Right lobe of liver (tissue), 6 donors: ENCODE data around the gene CDKAL1. TPM values are rescaled to one million over a fixed set of nuclear protein-coding genes. Genes with fewer than 3 reads are reported as not detected.

Experiments used
- ATAC-seq, 4 donors: fragments of 200-7000 bp; cut with Tn5 transposase; one replicate each; pipeline ENCODE4 v1.9.1; 2020; ENCODE audit warnings: mild to moderate bottlenecking in 4 of 4, moderate library complexity in 4 of 4
- DNase-seq, 3 donors: peaks; one replicate each; pipeline ENCODE4 v3.0.0-alpha.2; 2020
- H3K27ac ChIP-seq, 3 donors: fragments of 200-600 bp; one replicate each; pipeline ENCODE4 v1.8.0; 2022
- H3K27me3 ChIP-seq, 2 donors: fragments of 200-600 bp; one replicate each; pipeline ENCODE4 v1.8.0; 2022
- H3K36me3 ChIP-seq, 4 donors: fragments of 200-600 bp; sonication (generic) in 1 of 4; one replicate each; pipeline versions ENCODE4 v1.5.1 to v1.8.0; 2017 to 2022; ENCODE audit warnings: control low read depth in 1 of 4
- H3K4me1 ChIP-seq, 4 donors: fragments of 200-600 bp; sonication (generic) in 1 of 4; one replicate each; pipeline versions ENCODE4 v1.5.1 to v1.8.0; 2017 to 2022; ENCODE audit warnings: control low read depth in 1 of 4
- H3K4me3 ChIP-seq, 3 donors: fragments of 200-600 bp; one replicate each; pipeline ENCODE4 v1.8.0; 2022
- H3K9me3 ChIP-seq, 4 donors: fragments of 200-600 bp; sonication (generic) in 1 of 4; one replicate each; pipeline versions ENCODE4 v1.5.1 to v1.8.0; 2017 to 2022; ENCODE audit warnings: control low read depth in 1 of 4
- POLR2A ChIP-seq: fragments of 450-650 bp; IDR thresholded peaks from one replicate; pipeline ENCODE4 v1.6.1; 2017; ENCODE audit warnings: antibody characterized with exemption, mild to moderate bottlenecking
- WGBS: methylation state at CpG from one replicate; pipeline ENCODE4 v1.1.6; 2018; ENCODE audit warnings: low coverage, low lambda C conversion rate; ENCODE audit not compliant: insufficient coverage; ENCODE audit errors: missing lambda C conversion rate; 5-methylcytosine and 5-hydroxymethylcytosine counted together
- intact Hi-C, 2 donors: fragments of 100-400 bp; cut with DNase I; formaldehyde crosslinking; loops; one replicate each; pipeline versions ENCODE4 v1.11.2 to v1.14.1; 2022
- total RNA-seq, 6 experiments: library from RNA; depleted of rRNA in 2 of 6; stranded (reverse); fragments of >200 nt in 2 of 6; fragmentation: NEBNext Ultra II Directional in 3 of 6; extraction: Animal tissue kit (Norgen Biotek cat#: 25700) in 3 of 6; gene quantifications; one replicate each; pipeline versions ENCODE4 v1.1.0 to v1.2.4, GENCODE V29; 2016 to 2023
- TF ChIP-seq, protein P1 (sequence below), 4 donors: fragments of 200-600 bp in 3 of 4; fragments of 450-650 bp in 1 of 4; IDR thresholded peaks; one replicate each; pipeline versions ENCODE4 v1.5.1 to v1.8.0; 2016 to 2022; ENCODE audit warnings: antibody characterized with exemption in 4 of 4, mild to moderate bottlenecking in 2 of 4
- donor health status: DM: no; HTN: yes; CAD: no.
- donor health status: DM: no; HTN: no; CAD: no.
- donor health status: DM: no; HTN: no; CAD: no.
- donor health status: DM: no; HTN: yes; CAD: no.
- donor health status: DM: no; HTN: yes; CAD: no.

Gene CDKAL1
- total RNA-seq, 6 experiments from 2014 or later, result 4.5 to 7.0 (median 6.2) TPM

DNA sequence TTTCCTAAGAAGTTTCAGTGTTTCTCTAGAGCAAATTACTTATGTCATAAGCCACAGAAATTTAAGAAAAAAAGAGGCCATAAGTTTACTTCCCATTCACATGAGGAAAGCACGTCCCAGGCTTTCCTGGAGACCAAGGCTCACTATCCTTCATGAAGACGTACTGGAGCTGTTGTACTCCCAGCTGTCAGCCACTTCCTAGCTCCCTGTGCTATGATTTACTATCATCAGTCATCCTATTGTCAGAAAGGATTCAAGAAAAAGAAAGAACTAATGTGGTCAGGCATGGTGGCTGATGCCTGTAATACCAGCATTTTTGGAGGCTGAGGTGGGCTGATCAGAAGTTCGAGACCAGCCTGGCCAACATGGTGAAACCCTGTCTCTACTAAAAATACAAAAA, 721.9 kb downstream of the CDKAL1 start:
- ATAC-seq (no peak), DNase-seq (no peak)
- TF ChIP-seq, protein P1, sequence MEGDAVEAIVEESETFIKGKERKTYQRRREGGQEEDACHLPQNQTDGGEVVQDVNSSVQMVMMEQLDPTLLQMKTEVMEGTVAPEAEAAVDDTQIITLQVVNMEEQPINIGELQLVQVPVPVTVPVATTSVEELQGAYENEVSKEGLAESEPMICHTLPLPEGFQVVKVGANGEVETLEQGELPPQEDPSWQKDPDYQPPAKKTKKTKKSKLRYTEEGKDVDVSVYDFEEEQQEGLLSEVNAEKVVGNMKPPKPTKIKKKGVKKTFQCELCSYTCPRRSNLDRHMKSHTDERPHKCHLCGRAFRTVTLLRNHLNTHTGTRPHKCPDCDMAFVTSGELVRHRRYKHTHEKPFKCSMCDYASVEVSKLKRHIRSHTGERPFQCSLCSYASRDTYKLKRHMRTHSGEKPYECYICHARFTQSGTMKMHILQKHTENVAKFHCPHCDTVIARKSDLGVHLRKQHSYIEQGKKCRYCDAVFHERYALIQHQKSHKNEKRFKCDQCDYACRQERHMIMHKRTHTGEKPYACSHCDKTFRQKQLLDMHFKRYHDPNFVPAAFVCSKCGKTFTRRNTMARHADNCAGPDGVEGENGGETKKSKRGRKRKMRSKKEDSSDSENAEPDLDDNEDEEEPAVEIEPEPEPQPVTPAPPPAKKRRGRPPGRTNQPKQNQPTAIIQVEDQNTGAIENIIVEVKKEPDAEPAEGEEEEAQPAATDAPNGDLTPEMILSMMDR (IDR thresholded peaks at IDR 0.05), result no peak
- TF ChIP-seq POLR2A, result no peak
- Histone ChIP-seq H3K27me3 (no peaks in the 10 kb centered on the region), H3K36me3 (no peaks in the 10 kb centered on the region), H3K27ac (no peak overlapping the region), H3K4me1 (no peaks in the 10 kb centered on the region), H3K9me3 (no peaks in the 10 kb centered on the region), H3K4me3 (no peak overlapping the region)
- intact Hi-C loops, result no loop called here
- 75% methylated on average over 3 of the region's 3 CpGs for WGBS

DNA sequence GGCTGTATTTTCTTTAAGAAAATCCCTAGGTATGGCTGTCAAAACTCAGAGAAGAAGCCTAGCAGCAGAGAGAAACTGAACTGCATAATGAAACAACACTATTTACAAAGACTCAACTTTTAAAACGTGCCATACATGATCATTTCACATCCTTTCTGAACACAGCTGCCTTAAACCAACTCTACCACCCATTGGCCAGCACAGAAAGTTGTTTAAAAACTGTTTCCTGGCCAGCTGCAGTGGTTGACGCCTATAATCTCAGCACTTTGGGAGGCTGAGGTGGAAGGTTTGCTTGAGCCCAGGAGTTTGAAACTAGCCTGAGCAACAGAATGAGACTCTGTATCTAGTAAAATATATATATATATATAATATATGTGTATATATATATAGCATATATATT, 722.9 kb downstream of the CDKAL1 start:
- H3K9me3 ChIP-seq, result no peaks in the 10 kb centered on the region
- ATAC-seq, result no peak
- no peaks in the 10 kb centered on the region for H3K27me3 ChIP-seq
- no peak overlapping the region for H3K27ac ChIP-seq
- intact Hi-C loops, result no loop called here
- no peak for TF ChIP-seq POLR2A
- TF ChIP-seq, protein P1 (IDR thresholded peaks at IDR 0.05), result no peak
- 47% methylated on average over 2 of the region's 2 CpGs for WGBS
- no peaks in the 10 kb centered on the region for H3K4me1 ChIP-seq
- DNase-seq, result no peak
- H3K4me3 ChIP-seq, result no peak overlapping the region
- no peaks in the 10 kb centered on the region for H3K36me3 ChIP-seq

DNA sequence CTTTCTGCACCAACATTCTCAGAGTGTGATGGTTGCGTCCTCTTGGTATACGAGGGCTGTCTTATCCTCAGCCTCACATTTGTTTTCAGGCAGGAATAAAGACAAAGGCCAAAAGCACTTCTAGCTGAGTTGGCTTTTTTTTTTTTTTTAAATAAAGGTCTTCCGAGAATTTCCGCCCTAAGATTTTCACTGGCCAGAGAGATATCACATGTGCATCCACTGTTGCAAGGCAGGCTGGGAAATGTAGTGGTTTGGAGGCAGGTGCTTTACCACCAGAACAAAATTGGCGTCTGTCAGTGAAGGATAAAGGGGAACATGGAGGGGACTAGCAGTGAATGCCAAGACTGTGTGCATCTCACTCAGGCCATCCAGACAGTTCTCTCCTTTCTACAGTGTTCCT, 724.4 kb downstream of the CDKAL1 start:
- Histone ChIP-seq H3K27ac (no peak overlapping the region), H3K9me3 (no peaks in the 10 kb centered on the region), H3K4me1 (no peaks in the 10 kb centered on the region), H3K4me3 (no peak overlapping the region), H3K27me3 (no peaks in the 10 kb centered on the region), H3K36me3 (no peaks in the 10 kb centered on the region)
- TF ChIP-seq, protein P1 (IDR thresholded peaks at IDR 0.05), result no peak
- TF ChIP-seq POLR2A, result no peak
- ATAC-seq (no peak), DNase-seq (no peak)
- 77% methylated on average over 5 of the region's 5 CpGs for WGBS
- intact Hi-C loops, result no loop called here

DNA sequence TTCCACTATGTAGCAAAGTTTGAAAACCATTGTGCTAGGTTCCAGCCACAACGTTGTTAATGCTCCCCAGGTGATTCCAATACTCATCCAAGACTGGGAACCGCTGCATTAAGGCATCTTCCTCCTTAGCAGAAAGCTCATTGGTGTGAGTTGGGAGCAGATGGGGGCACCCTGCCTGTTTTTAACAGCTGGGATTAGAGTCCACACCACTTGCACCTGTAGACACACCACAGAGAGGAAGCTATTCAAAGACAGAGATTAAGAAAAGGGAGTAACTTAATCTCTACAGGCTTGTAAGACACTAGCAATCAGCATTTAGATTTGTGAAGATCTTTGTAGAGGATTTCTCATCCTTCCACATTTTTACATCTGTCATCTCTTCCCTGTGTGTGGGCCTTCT, 725.4 kb downstream of the CDKAL1 start:
- TF ChIP-seq, protein P1 (IDR thresholded peaks at IDR 0.05), result no peak
- no peak for TF ChIP-seq POLR2A
- H3K27me3 ChIP-seq, result no peaks in the 10 kb centered on the region
- H3K27ac ChIP-seq, result no peak overlapping the region
- H3K4me1 ChIP-seq, result no peaks in the 10 kb centered on the region
- no peaks in the 10 kb centered on the region for H3K36me3 ChIP-seq
- DNase-seq, result no peak
- ATAC-seq, result no peak
- H3K4me3 ChIP-seq, result no peak overlapping the region
- no peaks in the 10 kb centered on the region for H3K9me3 ChIP-seq
- intact Hi-C loops, result no loop called here
- 45% methylated on average over 2 of the region's 2 CpGs for WGBS

DNA sequence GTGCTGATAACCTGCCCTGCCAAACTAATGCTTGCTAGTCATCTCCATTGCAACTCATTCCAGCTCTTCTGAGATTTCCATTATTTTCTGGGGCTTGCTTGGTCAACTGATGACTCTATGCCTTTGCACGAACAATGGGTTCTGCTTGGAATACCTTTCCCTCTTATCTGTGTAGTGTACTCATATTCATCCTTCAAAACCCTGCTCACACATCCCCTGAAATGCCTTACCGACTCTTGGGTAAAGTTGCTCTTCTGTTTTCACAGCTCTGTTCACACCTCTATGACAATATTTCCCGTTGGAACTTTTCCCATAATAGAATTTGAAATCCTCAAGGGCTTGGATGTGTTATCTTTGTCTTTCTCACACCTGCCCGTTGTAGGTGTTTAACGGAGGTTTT, 728.2 kb downstream of the CDKAL1 start:
- no peak for ATAC-seq
- intact Hi-C loops, result no loop called here
- WGBS, result 78% methylated on average over 5 of the region's 5 CpGs

More for the DNA sequence above, 728.2 kb downstream of the CDKAL1 start:
- Histone ChIP-seq H3K36me3 (no peaks in the 10 kb centered on the region), H3K4me1 (no peaks in the 10 kb centered on the region), H3K9me3 (no peaks in the 10 kb centered on the region), H3K4me3 (no peak overlapping the region), H3K27ac (no peak overlapping the region), H3K27me3 (no peaks in the 10 kb centered on the region)
- DNase-seq, result no peak
- TF ChIP-seq POLR2A, result no peak
- TF ChIP-seq, protein P1 (IDR thresholded peaks at IDR 0.05), result no peak
